ENCODE data around the gene PTPRB. TPM values are rescaled to one million over a fixed set of nuclear protein-coding genes. Genes with fewer than 3 reads are reported as not detected.

Gene PTPRB
- total and polyA plus RNA-seq, 2 donors (not counting 1 experiment from before 2014, with no cell fraction given), result 0.66 to 1.6 TPM

DNA sequence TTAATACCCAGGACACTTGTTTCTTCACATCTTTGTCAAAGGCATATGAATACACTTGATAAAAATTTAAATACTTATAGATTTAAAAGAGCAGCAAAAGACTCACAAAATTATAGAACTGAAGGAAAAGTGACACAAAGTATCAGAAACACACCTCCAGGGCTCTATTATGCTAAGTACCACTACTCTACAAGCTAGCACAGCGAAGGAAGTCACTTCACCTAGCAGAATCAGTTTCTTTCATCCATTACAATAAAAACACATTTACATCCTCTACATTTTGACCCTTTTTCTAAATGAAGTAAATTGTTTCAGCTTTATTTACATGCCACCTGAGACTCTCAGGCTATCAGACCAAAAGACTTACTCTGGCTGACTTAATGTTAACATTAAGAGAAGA is 26.6 kb upstream of the PTPRB start:
- DNase-seq (ENCODE audit: low read depth in 2 of 2), result no peak
- no peak overlapping the region for H2AFZ ChIP-seq (ENCODE audit: low read length)
- H3K79me2 ChIP-seq (ENCODE audit: control insufficient read depth, insufficient read depth, low read length), result no peaks in the 10 kb centered on the region
- H3K4me2 ChIP-seq (ENCODE audit: extremely low read depth, insufficient read depth, low read length), result no peak overlapping the region
- H3K27ac ChIP-seq (ENCODE audit: insufficient read depth, low read length), result no peak overlapping the region
- no peaks in the 10 kb centered on the region for H4K20me1 ChIP-seq (ENCODE audit: control insufficient read depth, extremely low read depth, insufficient read depth, low read length)
- no peak overlapping the region for H3K4me3 ChIP-seq (replicated peaks in 1 of 4; ENCODE audit: control extremely low read depth in 1 of 4, insufficient read depth in 1 of 4, low read depth in 3 of 4, low read length in 4 of 4)
- H3K27me3 ChIP-seq (ENCODE audit: control insufficient read depth, insufficient read depth, low read length), result no peaks in the 10 kb centered on the region
- H3K9me3 ChIP-seq (ENCODE audit: control insufficient read depth, insufficient read depth, low read depth, low read length), result no peaks in the 10 kb centered on the region
- TF ChIP-seq, protein P1, sequence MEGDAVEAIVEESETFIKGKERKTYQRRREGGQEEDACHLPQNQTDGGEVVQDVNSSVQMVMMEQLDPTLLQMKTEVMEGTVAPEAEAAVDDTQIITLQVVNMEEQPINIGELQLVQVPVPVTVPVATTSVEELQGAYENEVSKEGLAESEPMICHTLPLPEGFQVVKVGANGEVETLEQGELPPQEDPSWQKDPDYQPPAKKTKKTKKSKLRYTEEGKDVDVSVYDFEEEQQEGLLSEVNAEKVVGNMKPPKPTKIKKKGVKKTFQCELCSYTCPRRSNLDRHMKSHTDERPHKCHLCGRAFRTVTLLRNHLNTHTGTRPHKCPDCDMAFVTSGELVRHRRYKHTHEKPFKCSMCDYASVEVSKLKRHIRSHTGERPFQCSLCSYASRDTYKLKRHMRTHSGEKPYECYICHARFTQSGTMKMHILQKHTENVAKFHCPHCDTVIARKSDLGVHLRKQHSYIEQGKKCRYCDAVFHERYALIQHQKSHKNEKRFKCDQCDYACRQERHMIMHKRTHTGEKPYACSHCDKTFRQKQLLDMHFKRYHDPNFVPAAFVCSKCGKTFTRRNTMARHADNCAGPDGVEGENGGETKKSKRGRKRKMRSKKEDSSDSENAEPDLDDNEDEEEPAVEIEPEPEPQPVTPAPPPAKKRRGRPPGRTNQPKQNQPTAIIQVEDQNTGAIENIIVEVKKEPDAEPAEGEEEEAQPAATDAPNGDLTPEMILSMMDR (conservative IDR thresholded peaks at IDR 0.05 in 1 of 2, IDR thresholded peaks at IDR 0.05 in 1 of 2; ENCODE audit: low read depth in 1 of 2, low read length in 2 of 2), result no peak
- no peak for TF ChIP-seq EZH2 (IDR thresholded peaks at IDR 0.05; ENCODE audit: low read length, missing control alignments)
- no peak overlapping the region for H3K9ac ChIP-seq (ENCODE audit: insufficient read depth, low read length)
- H3K4me1 ChIP-seq (ENCODE audit: control insufficient read depth, extremely low read depth, insufficient read depth, low read length), result peaks cover 2% of the 10 kb centered on the region
- no peaks in the 10 kb centered on the region for H3K36me3 ChIP-seq (ENCODE audit: control insufficient read depth, insufficient read depth, low read length)

DNA sequence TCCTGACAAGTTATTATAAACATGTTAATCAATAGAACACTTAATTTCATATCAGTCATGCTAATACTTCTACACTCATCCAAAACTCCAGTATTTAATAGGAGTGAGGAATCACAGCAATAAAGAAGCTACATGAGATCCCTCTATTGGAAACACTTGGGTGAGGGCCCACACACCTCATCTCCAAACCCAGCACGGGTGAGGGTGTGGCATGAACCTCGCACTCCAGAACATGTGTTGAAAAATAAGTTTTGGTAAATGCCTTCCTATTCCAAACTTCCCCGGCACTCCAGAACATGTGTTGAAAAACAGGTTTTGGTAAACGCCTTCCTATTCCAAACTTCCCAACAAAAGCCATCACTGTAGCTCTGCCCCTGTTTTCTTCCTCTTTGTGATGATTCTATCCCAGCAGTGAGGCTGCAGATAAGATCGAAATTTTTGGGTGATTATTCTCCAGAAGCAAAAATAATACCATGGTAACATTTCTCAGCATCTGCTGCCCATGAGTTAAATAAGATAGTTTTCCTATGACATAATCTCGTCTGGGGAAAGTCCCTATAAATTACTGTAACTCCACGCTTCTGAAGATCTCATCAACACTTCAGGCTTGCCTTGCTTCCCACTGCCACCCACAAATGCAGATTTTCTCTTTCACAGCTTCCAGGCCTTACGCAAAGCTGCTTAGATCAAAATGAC is 24.4 kb upstream of the PTPRB start:
- no peaks in the 10 kb centered on the region for H3K9me3 ChIP-seq (ENCODE audit: control insufficient read depth, insufficient read depth, low read depth, low read length)
- peak; percentile 6 to 96 for DNase-seq (ENCODE audit: low read depth in 2 of 2)
- H3K27ac ChIP-seq (ENCODE audit: insufficient read depth, low read length), result peak overlapping the region; percentile 63
- H3K36me3 ChIP-seq (ENCODE audit: control insufficient read depth, insufficient read depth, low read length), result no peaks in the 10 kb centered on the region
- no peak overlapping the region for H3K4me3 ChIP-seq (replicated peaks in 1 of 4; ENCODE audit: control extremely low read depth in 1 of 4, insufficient read depth in 1 of 4, low read depth in 3 of 4, low read length in 4 of 4)
- TF ChIP-seq, protein P1 (conservative IDR thresholded peaks at IDR 0.05 in 1 of 2, IDR thresholded peaks at IDR 0.05 in 1 of 2; ENCODE audit: low read depth in 1 of 2, low read length in 2 of 2), result no peak
- no peak for TF ChIP-seq EZH2 (IDR thresholded peaks at IDR 0.05; ENCODE audit: low read length, missing control alignments)
- no peaks in the 10 kb centered on the region for H3K79me2 ChIP-seq (ENCODE audit: control insufficient read depth, insufficient read depth, low read length)
- H4K20me1 ChIP-seq (ENCODE audit: control insufficient read depth, extremely low read depth, insufficient read depth, low read length), result no peaks in the 10 kb centered on the region
- no peak overlapping the region for H3K9ac ChIP-seq (ENCODE audit: insufficient read depth, low read length)
- H3K4me1 ChIP-seq (ENCODE audit: control insufficient read depth, extremely low read depth, insufficient read depth, low read length), result peaks cover 2% of the 10 kb centered on the region
- H2AFZ ChIP-seq (ENCODE audit: low read length), result no peak overlapping the region
- H3K27me3 ChIP-seq (ENCODE audit: control insufficient read depth, insufficient read depth, low read length), result no peaks in the 10 kb centered on the region
- H3K4me2 ChIP-seq (ENCODE audit: extremely low read depth, insufficient read depth, low read length), result peak overlapping the region; percentile 68

DNA sequence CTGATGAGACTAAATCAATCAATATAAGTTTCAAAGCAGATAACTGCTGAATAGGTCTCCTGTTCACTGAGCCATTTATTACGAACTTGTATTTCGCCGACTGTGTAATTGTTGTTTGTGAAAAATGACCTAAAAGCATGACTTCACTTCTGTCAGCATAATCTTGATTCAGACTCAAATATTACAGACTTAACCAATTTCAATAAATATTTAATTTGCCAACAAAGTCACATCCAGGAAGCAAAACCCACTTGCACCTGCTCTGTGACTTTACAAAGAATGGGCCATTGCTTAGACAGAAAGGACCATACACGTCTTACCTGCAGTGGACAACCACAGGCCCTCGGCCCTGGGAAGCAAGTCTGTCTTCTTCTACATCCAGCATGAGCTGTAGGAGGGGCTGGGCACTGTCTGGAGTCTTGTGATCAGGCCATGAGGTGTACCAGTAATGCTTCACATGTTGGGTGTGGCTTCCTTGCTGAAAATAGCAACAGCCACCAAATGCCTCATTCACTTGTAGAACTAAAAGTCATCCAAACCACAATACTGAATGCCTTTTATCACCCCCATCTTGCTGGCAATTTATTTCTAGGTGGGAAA is 23.5 kb upstream of the PTPRB start:
- Histone ChIP-seq H3K9me3 (ENCODE audit: control insufficient read depth, insufficient read depth, low read depth, low read length) (no peaks in the 10 kb centered on the region), H3K4me2 (ENCODE audit: extremely low read depth, insufficient read depth, low read length) (peak overlapping the region; percentile 0), H2AFZ (ENCODE audit: low read length) (no peak overlapping the region), H3K79me2 (ENCODE audit: control insufficient read depth, insufficient read depth, low read length) (no peaks in the 10 kb centered on the region), H3K4me1 (ENCODE audit: control insufficient read depth, extremely low read depth, insufficient read depth, low read length) (peaks cover 2% of the 10 kb centered on the region), H3K9ac (ENCODE audit: insufficient read depth, low read length) (no peak overlapping the region), H3K36me3 (ENCODE audit: control insufficient read depth, insufficient read depth, low read length) (no peaks in the 10 kb centered on the region), H3K27me3 (ENCODE audit: control insufficient read depth, insufficient read depth, low read length) (no peaks in the 10 kb centered on the region), H4K20me1 (ENCODE audit: control insufficient read depth, extremely low read depth, insufficient read depth, low read length) (no peaks in the 10 kb centered on the region), H3K27ac (ENCODE audit: insufficient read depth, low read length) (no peak overlapping the region), H3K4me3 (replicated peaks in 1 of 4; ENCODE audit: control extremely low read depth in 1 of 4, insufficient read depth in 1 of 4, low read depth in 3 of 4, low read length in 4 of 4) (no peak overlapping the region)
- DNase-seq (ENCODE audit: low read depth in 2 of 2), result peak; percentile 37 to 98
- TF ChIP-seq EZH2 (IDR thresholded peaks at IDR 0.05; ENCODE audit: low read length, missing control alignments), result no peak
- TF ChIP-seq, protein P1 (conservative IDR thresholded peaks at IDR 0.05 in 1 of 2, IDR thresholded peaks at IDR 0.05 in 1 of 2; ENCODE audit: low read depth in 1 of 2, low read length in 2 of 2), result no peak
